ENCODE results near the gene TSPAN9. TPM values are rescaled to one million over a fixed set of nuclear protein-coding genes. Genes with fewer than 3 reads are reported as not detected.

The TSPAN9 gene
- total and polyA plus RNA-seq, 2 experiments from 2014 or later = 6.0 to 31.5 TPM

DNA sequence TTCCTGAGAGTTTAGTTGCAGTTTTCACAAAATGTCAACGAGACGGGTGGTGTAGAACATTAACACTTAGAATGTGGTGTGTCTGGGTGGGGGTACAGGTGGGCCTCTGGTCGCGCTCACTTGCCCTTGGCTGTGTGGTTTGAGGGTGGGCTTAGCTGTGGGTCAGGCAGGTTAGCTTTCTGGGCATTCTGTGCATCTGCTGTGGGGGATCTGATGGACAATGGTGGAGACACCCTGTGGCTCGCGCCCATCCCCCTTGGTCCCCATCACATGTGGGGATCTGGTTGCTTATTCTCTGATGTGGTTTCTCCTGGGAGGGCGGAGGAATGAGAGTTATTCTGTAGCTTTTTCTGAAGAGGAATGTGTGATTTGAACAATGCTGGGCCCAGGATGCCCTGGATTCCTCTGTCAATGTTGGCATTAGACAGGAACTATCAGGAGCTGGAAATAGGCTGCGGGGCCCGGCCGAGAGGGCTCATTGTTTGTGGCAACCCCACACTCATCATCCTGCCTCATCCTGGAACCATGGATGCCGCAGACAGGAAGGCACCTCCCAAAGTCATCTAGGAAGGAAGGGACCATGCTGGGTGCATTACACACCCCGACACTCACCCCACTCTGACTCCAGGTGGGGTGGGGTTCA is 101.6 kb downstream of the TSPAN9 start:
- Mint-ChIP-seq H3K27me3 (ENCODE audit: insufficient read depth, low read depth, poor library complexity) (peaks cover 7% of the 10 kb centered on the region), H3K36me3 (ENCODE audit: low read depth) (no peaks in the 10 kb centered on the region), H3K9me3 (no peaks in the 10 kb centered on the region), H3K27ac (no peak overlapping the region), H3K4me3 (no peak overlapping the region), H3K4me1 (peaks cover 37% of the 10 kb centered on the region)
- Histone ChIP-seq H4K20me1 (replicated peaks; ENCODE audit: insufficient read depth) (no peaks in the 10 kb centered on the region), H2AFZ (no peak overlapping the region), H3K4me1 (ENCODE audit: insufficient read depth) (peaks cover 12% of the 10 kb centered on the region; the same call in 1 of the 2 replicates), H3K79me2 (replicated peaks; ENCODE audit: insufficient read depth) (no peaks in the 10 kb centered on the region), H3K27ac (ENCODE audit: low read depth) (no peak overlapping the region), H3K27me3 (ENCODE audit: insufficient read depth) (no peaks in the 10 kb centered on the region), H3K36me3 (ENCODE audit: insufficient read depth) (no peaks in the 10 kb centered on the region), H3K9me2 (ENCODE audit: insufficient read depth) (no peaks in the 10 kb centered on the region), H3F3A (replicated peaks; ENCODE audit: low read depth) (no peaks in the 10 kb centered on the region), H3K4me3 (no peak overlapping the region), H3K4me2 (no peak overlapping the region)
- no peak for TF ChIP-seq ZNF462 (CRISPR knock-in tag; IDR thresholded peaks at IDR 0.05)
- TF ChIP-seq CTCF (conservative IDR thresholded peaks at IDR 0.05; ENCODE audit: low read depth in 2 of 2) = no peak
- no peak for TF ChIP-seq CREB1 (CRISPR knock-in tag; IDR thresholded peaks at IDR 0.05; ENCODE audit: low read depth)
- TF ChIP-seq EZH2 (IDR thresholded peaks at IDR 0.05; ENCODE audit: low read depth, unreplicated experiment) = no peak
- TF ChIP-seq, protein P1, sequence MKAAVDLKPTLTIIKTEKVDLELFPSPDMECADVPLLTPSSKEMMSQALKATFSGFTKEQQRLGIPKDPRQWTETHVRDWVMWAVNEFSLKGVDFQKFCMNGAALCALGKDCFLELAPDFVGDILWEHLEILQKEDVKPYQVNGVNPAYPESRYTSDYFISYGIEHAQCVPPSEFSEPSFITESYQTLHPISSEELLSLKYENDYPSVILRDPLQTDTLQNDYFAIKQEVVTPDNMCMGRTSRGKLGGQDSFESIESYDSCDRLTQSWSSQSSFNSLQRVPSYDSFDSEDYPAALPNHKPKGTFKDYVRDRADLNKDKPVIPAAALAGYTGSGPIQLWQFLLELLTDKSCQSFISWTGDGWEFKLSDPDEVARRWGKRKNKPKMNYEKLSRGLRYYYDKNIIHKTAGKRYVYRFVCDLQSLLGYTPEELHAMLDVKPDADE (IDR thresholded peaks at IDR 0.05) = no peak
- no peak for TF ChIP-seq ZNF331 (CRISPR knock-in tag; IDR thresholded peaks at IDR 0.05; ENCODE audit: low read depth)
- TF ChIP-seq EZH2phosphoT487 (IDR thresholded peaks at IDR 0.05; ENCODE audit: unreplicated experiment) = no peak
- no peak for TF ChIP-seq POLR2AphosphoS5 (IDR thresholded peaks at IDR 0.05; ENCODE audit: low read depth)
- no peak for TF ChIP-seq ZNF114 (CRISPR knock-in tag; IDR thresholded peaks at IDR 0.05)
- no peak for TF ChIP-seq STAT1 (IDR thresholded peaks at IDR 0.05; ENCODE audit: unreplicated experiment)
- TF ChIP-seq NANOG (IDR thresholded peaks at IDR 0.05; ENCODE audit: borderline replicate concordance) = no peak
- TF ChIP-seq, protein P2, sequence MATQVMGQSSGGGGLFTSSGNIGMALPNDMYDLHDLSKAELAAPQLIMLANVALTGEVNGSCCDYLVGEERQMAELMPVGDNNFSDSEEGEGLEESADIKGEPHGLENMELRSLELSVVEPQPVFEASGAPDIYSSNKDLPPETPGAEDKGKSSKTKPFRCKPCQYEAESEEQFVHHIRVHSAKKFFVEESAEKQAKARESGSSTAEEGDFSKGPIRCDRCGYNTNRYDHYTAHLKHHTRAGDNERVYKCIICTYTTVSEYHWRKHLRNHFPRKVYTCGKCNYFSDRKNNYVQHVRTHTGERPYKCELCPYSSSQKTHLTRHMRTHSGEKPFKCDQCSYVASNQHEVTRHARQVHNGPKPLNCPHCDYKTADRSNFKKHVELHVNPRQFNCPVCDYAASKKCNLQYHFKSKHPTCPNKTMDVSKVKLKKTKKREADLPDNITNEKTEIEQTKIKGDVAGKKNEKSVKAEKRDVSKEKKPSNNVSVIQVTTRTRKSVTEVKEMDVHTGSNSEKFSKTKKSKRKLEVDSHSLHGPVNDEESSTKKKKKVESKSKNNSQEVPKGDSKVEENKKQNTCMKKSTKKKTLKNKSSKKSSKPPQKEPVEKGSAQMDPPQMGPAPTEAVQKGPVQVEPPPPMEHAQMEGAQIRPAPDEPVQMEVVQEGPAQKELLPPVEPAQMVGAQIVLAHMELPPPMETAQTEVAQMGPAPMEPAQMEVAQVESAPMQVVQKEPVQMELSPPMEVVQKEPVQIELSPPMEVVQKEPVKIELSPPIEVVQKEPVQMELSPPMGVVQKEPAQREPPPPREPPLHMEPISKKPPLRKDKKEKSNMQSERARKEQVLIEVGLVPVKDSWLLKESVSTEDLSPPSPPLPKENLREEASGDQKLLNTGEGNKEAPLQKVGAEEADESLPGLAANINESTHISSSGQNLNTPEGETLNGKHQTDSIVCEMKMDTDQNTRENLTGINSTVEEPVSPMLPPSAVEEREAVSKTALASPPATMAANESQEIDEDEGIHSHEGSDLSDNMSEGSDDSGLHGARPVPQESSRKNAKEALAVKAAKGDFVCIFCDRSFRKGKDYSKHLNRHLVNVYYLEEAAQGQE (IDR thresholded peaks at IDR 0.05; ENCODE audit: unreplicated experiment) = no peak
- TF ChIP-seq JUNB (IDR thresholded peaks at IDR 0.05; ENCODE audit: unreplicated experiment) = no peak
- ATAC-seq (no peak), DNase-seq (ENCODE audit: low spot score) (no peak)
